Ovary (tissue), 9 donors: ENCODE results near the gene CALCOCO2. TPM values are rescaled to one million over a fixed set of nuclear protein-coding genes. Genes with fewer than 3 reads are reported as not detected.

ENCODE experiments used
- DNase-seq, 5 donors: peaks; one replicate each; pipeline ENCODE4 v3.0.0-alpha.2; 2019 to 2020
- H3K27ac ChIP-seq, 2 donors: fragments of 200-600 bp; one replicate each; pipeline versions ENCODE4 v1.5.1 to v1.8.0; 2019 to 2022
- H3K27me3 ChIP-seq: fragments of 200-600 bp; one replicate; pipeline ENCODE4 v1.8.0; 2022
- H3K36me3 ChIP-seq: fragments of 200-600 bp; sonication (generic); one replicate; pipeline ENCODE4 v1.5.1; 2019
- H3K4me1 ChIP-seq: one replicate; pipeline ENCODE4 v1.8.1; 2013; ENCODE audit warnings: mild to moderate bottlenecking, moderate library complexity; ENCODE audit not compliant: insufficient read depth
- H3K4me3 ChIP-seq: fragments of 200-600 bp; sonication (generic); one replicate; pipeline ENCODE4 v1.5.1; 2017
- H3K9me3 ChIP-seq, 2 donors: fragments of 200-600 bp in 1 of 2; sonication (generic) in 1 of 2; one replicate each; pipeline versions ENCODE4 v1.5.1 to v1.8.1; 2013 to 2019; ENCODE audit warnings: mild to moderate bottlenecking in 1 of 2, moderate library complexity in 1 of 2
- CTCF ChIP-seq, 3 donors: fragments of 450-650 bp in 2 of 3; fragments of 200-600 bp in 1 of 3; IDR thresholded peaks; one replicate each; pipeline versions ENCODE4 v1.5.1 to v1.8.0; 2016 to 2022; ENCODE audit warnings: antibody characterized with exemption in 3 of 3, mild to moderate bottlenecking in 1 of 3
- EP300 ChIP-seq: sonication (generic); formaldehyde crosslinking; IDR thresholded peaks from one replicate; pipeline ENCODE4 v1.6.1; 2017; ENCODE audit warnings: antibody characterized with exemption
- POLR2A ChIP-seq: fragments of 450-650 bp; IDR thresholded peaks from one replicate; pipeline ENCODE4 v1.6.1; 2017; ENCODE audit warnings: antibody characterized with exemption, mild to moderate bottlenecking, moderate library complexity
- WGBS, 3 donors: extraction: QIAGEN DNeasy Blood & Tissue Kit in 1 of 3; methylation state at CpG; one replicate each; pipeline versions ENCODE4 v1.1.5 to v1.1.7; 2013 to 2017; 5-methylcytosine and 5-hydroxymethylcytosine counted together
- intact Hi-C, 4 donors: fragments of 100-400 bp; cut with DNase I; formaldehyde crosslinking; loops; one replicate each; pipeline versions ENCODE4 v1.11.0 to v1.15.1; 2022 to 2023
- polyA plus RNA-seq, 2 donors: library from polyadenylated mRNA; stranded (reverse); fragments of 200-250 nt in 1 of 2; fragments of 350-450 nt in 1 of 2; fragmentation: Illumina TruSeq in 1 of 2; extraction: RNeasy Lipid Tissue Mini Kit (QIAGEN cat#74804) in 1 of 2; gene quantifications; one replicate each; pipeline ENCODE4 v1.2.3, GENCODE V29; 2013 to 2014
- small RNA-seq: library from RNA; depleted of rRNA; stranded (forward); fragments of <200 nt; gene quantifications from one replicate; pipeline ENCODE3, GENCODE V24; 2016
- total RNA-seq, 7 donors: library from RNA; depleted of rRNA in 2 of 7; stranded (reverse); fragments of >200 nt in 2 of 7; fragmentation: NEBNext Ultra II Directional in 3 of 7; extraction: Animal tissue kit (Norgen Biotek cat#: 25700) in 3 of 7; gene quantifications; one replicate each; pipeline versions ENCODE4 v1.1.0 to v1.2.4, GENCODE V29; 2016 to 2023
- donor health status: DM: no; HTN: no; CAD: no; lungs with moderate emphysema.
- donor health status: DM: no; HTN: no; CAD: no.
- donor health status: Bipolar disorder and iron deficiency.
- donor health status: DM: yes; HTN: yes; CAD: no.
- donor health status: DM: no; HTN: no; CAD: no.
- donor health status: DM: yes; HTN: yes; CAD: no.

CALCOCO2 gene
- total and polyA plus RNA-seq, 9 donors: 72.1 to 239 (median 159) TPM

- Histone ChIP-seq H3K27me3 (no peaks in the 10 kb centered on the region), H3K36me3 (no peaks in the 10 kb centered on the region), H3K4me3 (no peak overlapping the region), H3K4me1 (peaks cover 5% of the 10 kb centered on the region), H3K9me3 (no peaks in the 10 kb centered on the region), H3K27ac (no peak overlapping the region)
- DNase-seq: no peak
- intact Hi-C loops: no loop called here
- no peak for TF ChIP-seq CTCF (IDR thresholded peaks at IDR 0.05)
- TF ChIP-seq EP300: no peak
- no peak for TF ChIP-seq POLR2A
- WGBS, 3 donors: 48 to 57% (median 57%) methylated on average over 2 of the region's 2 CpGs
Measured at GRCh38 chr17:48910370-48910769, 79.5 kb downstream of the CALCOCO2 start.

- WGBS, 3 donors: 92 to 98% (median 94%) methylated on average over 2 of the region's 2 CpGs
- no peaks in the 10 kb centered on the region for H3K36me3 ChIP-seq
- no peak for DNase-seq
Measured at GRCh38 chr17:48912476-48912875, 81.6 kb downstream of the CALCOCO2 start.

More at GRCh38 chr17:48912476-48912875, 81.6 kb downstream of the CALCOCO2 start:
- H3K4me3 ChIP-seq: no peak overlapping the region
- H3K9me3 ChIP-seq: no peaks in the 10 kb centered on the region
- intact Hi-C loops: no loop called here
- TF ChIP-seq EP300: no peak
- TF ChIP-seq CTCF (IDR thresholded peaks at IDR 0.05): no peak
- H3K27ac ChIP-seq: no peak overlapping the region
- no peaks in the 10 kb centered on the region for H3K27me3 ChIP-seq
- peaks cover 5% of the 10 kb centered on the region for H3K4me1 ChIP-seq

Small RNA genes within 50 kb of the gene (small RNA-seq; reads per million reads assigned to genes)
- gene AC068531.1 (not detected), gene RF00263 (not detected)

Other genes starting within 250 kb of the CALCOCO2 start
- 10 to 100 TPM in 2 of 7 donors, 1 to 10 TPM in 3, under 1 TPM in 2; 0.43 to 10.7 (median 2.7) TPM for gene HOXB3, start 240.8 kb upstream of the CALCOCO2 start, total RNA-seq
- 1 to 10 TPM in 1 of 2 donors, under 1 TPM in 1; 0.48 to 4.7 TPM for gene HOXB3, start 240.8 kb upstream of the CALCOCO2 start, polyA plus RNA-seq
- 1 to 10 TPM in 2 of 7 donors, under 1 TPM in 4, not detected in 1; 0.20 to 2.8 (median 0.66) TPM for gene HOXB5, start 237.3 kb upstream of the CALCOCO2 start, total RNA-seq
- gene HOXB5, start 237.3 kb upstream of the CALCOCO2 start, polyA plus RNA-seq: under 1 TPM; 0.04 to 0.53 TPM
- gene HOXB6, start 226.0 kb upstream of the CALCOCO2 start, total RNA-seq: 10 to 100 TPM in 1 of 7 donors, 1 to 10 TPM in 4, under 1 TPM in 2; 0.25 to 10.3 (median 1.7) TPM
- under 1 TPM; 0.25 to 0.73 TPM for gene HOXB6, start 226.0 kb upstream of the CALCOCO2 start, polyA plus RNA-seq
- gene HOXB7, start 220.0 kb upstream of the CALCOCO2 start, total RNA-seq: 1 to 10 TPM in 4 of 7 donors, under 1 TPM in 3; 0.23 to 2.9 (median 1.3) TPM
- gene HOXB7, start 220.0 kb upstream of the CALCOCO2 start, polyA plus RNA-seq: 1 to 10 TPM in 1 of 2 donors, under 1 TPM in 1; 0.48 to 6.9 TPM
- gene HOXB8, start 215.7 kb upstream of the CALCOCO2 start, total RNA-seq: 1 to 10 TPM in 2 of 7 donors, under 1 TPM in 2, not detected in 3; 0.17 to 2.5 (median 0.97) TPM
- under 1 TPM in 1 of 2 donors, not detected in 1; 0.28 TPM for gene HOXB8, start 215.7 kb upstream of the CALCOCO2 start, polyA plus RNA-seq
- under 1 TPM in 4 of 7 donors, not detected in 3; 0.10 to 0.36 (median 0.12) TPM for gene HOXB9, start 204.7 kb upstream of the CALCOCO2 start, total RNA-seq
- under 1 TPM in 1 of 2 donors, not detected in 1; 0.27 TPM for gene HOXB9, start 204.7 kb upstream of the CALCOCO2 start, polyA plus RNA-seq
- not detected for gene PRAC1, start 108.5 kb upstream of the CALCOCO2 start, total RNA-seq
- gene PRAC1, start 108.5 kb upstream of the CALCOCO2 start, polyA plus RNA-seq: not detected
- gene PRAC2, start 107.8 kb upstream of the CALCOCO2 start, total RNA-seq: not detected
- gene PRAC2, start 107.8 kb upstream of the CALCOCO2 start, polyA plus RNA-seq: not detected
- under 1 TPM in 1 of 7 donors, not detected in 6; 0.38 TPM for gene HOXB13, start 102.3 kb upstream of the CALCOCO2 start, total RNA-seq
- not detected for gene HOXB13, start 102.3 kb upstream of the CALCOCO2 start, polyA plus RNA-seq
- gene TTLL6, start 13.8 kb upstream of the CALCOCO2 start, total RNA-seq: 1 to 10 TPM in 1 of 7 donors, under 1 TPM in 3, not detected in 3; 0.17 to 3.8 (median 0.52) TPM
- under 1 TPM; 0.06 to 0.47 TPM for gene TTLL6, start 13.8 kb upstream of the CALCOCO2 start, polyA plus RNA-seq
- gene ATP5MC1, start 61.8 kb downstream of the CALCOCO2 start, total RNA-seq: 10 to 100 TPM; 42.8 to 69.8 (median 59.9) TPM
- gene ATP5MC1, start 61.8 kb downstream of the CALCOCO2 start, polyA plus RNA-seq: 100 to 1,000 TPM; 105 to 198 TPM
- 10 to 100 TPM; 32.0 to 62.1 (median 58.2) TPM for gene UBE2Z, start 77.4 kb downstream of the CALCOCO2 start, total RNA-seq
- gene UBE2Z, start 77.4 kb downstream of the CALCOCO2 start, polyA plus RNA-seq: 10 to 100 TPM; 40.1 to 93.4 TPM
- 10 to 100 TPM; 41.0 to 94.2 (median 66.7) TPM for gene SNF8, start 113.8 kb downstream of the CALCOCO2 start, total RNA-seq
- 10 to 100 TPM; 65.0 to 73.1 TPM for gene SNF8, start 113.8 kb downstream of the CALCOCO2 start, polyA plus RNA-seq
- not detected for gene GIP, start 137.6 kb downstream of the CALCOCO2 start, total RNA-seq
- not detected for gene GIP, start 137.6 kb downstream of the CALCOCO2 start, polyA plus RNA-seq
- 1 to 10 TPM in 1 of 7 donors, not detected in 6; 1.0 TPM for gene IGF2BP1, start 166.3 kb downstream of the CALCOCO2 start, total RNA-seq
- gene IGF2BP1, start 166.3 kb downstream of the CALCOCO2 start, polyA plus RNA-seq: under 1 TPM in 1 of 2 donors, not detected in 1; 0.12 TPM